DND-41 (cell line): Measurements from ENCODE around the gene TLCD4.

Experiments used
- ATAC-seq: fragments of 200-7000 bp; cut with Tn5 transposase; 3 replicates; pipeline ENCODE4 v1.9.1; 2021; ENCODE audit warnings: low read depth; ENCODE audit not compliant: insufficient read depth
- DNase-seq: peaks from one replicate; pipeline ENCODE4 v3.0.0-alpha.2; 2020
- H2AFZ ChIP-seq: 2 replicates; pipeline ENCODE4 v1.6.0; 2012; ENCODE audit warnings: low read depth, low read length
- H3K27ac ChIP-seq: 2 replicates; pipeline ENCODE4 v1.5.1; 2012; ENCODE audit warnings: low read length, inconsistent platforms
- H3K27me3 ChIP-seq: fragments of 200-600 bp; sonication (generic); 2 replicates; pipeline ENCODE4 v1.6.0; 2012; ENCODE audit warnings: low read length, mild to moderate bottlenecking, inconsistent platforms; ENCODE audit not compliant: insufficient read depth, poor library complexity
- H3K36me3 ChIP-seq: 2 replicates; pipeline ENCODE4 v1.5.1; 2012; ENCODE audit warnings: low read length, inconsistent platforms; ENCODE audit not compliant: insufficient read depth
- H3K4me1 ChIP-seq: 2 replicates; pipeline ENCODE4 v1.5.1; 2012; ENCODE audit warnings: mild to moderate bottlenecking, low read length; ENCODE audit not compliant: insufficient read depth
- H3K4me2 ChIP-seq: 2 replicates; pipeline ENCODE4 v1.6.0; 2012; ENCODE audit warnings: mild to moderate bottlenecking, moderate library complexity, low read length, inconsistent platforms; ENCODE audit not compliant: insufficient read depth
- H3K4me3 ChIP-seq, 2 experiments: fragments of 200-600 bp in 1 of 2; shearing (Covaris generic) in 1 of 2; 2 replicates each; pipeline ENCODE4 v1.5.1; 2012 to 2016; ENCODE audit warnings: inconsistent platforms in 2 of 2, low read length in 2 of 2, mild to moderate bottlenecking in 2 of 2, low read depth in 1 of 2, moderate library complexity in 1 of 2
- H3K79me2 ChIP-seq: 2 replicates; pipeline ENCODE4 v1.6.0; 2012; ENCODE audit warnings: low read length, inconsistent platforms; ENCODE audit not compliant: insufficient read depth
- H3K9ac ChIP-seq: 2 replicates; pipeline ENCODE4 v1.6.0; 2012; ENCODE audit warnings: low read depth, mild to moderate bottlenecking, inconsistent platforms, low read length, moderate library complexity
- H3K9me3 ChIP-seq: 2 replicates; pipeline ENCODE4 v1.5.1; 2012; ENCODE audit warnings: low read length, moderate library complexity, mild to moderate bottlenecking, inconsistent platforms; ENCODE audit not compliant: insufficient read depth, severe bottlenecking
- H4K20me1 ChIP-seq: 2 replicates; pipeline ENCODE4 v1.6.0; 2012; ENCODE audit warnings: low read length; ENCODE audit not compliant: insufficient read depth
- EZH2 ChIP-seq: IDR thresholded peaks from 3 replicates; pipeline ENCODE4 v1.6.1; 2012; ENCODE audit warnings: borderline replicate concordance, low read depth, mild to moderate bottlenecking, moderate library complexity, low read length, inconsistent platforms; ENCODE audit not compliant: severe bottlenecking
- TF ChIP-seq, protein P1 (sequence below): IDR thresholded peaks from 2 replicates; pipeline ENCODE4 v1.5.1; 2012; ENCODE audit warnings: borderline replicate concordance, low read length, moderate library complexity, mild to moderate bottlenecking; ENCODE audit not compliant: poor library complexity, severe bottlenecking; ENCODE audit errors: extremely low read depth

The TLCD4 gene

DNA sequence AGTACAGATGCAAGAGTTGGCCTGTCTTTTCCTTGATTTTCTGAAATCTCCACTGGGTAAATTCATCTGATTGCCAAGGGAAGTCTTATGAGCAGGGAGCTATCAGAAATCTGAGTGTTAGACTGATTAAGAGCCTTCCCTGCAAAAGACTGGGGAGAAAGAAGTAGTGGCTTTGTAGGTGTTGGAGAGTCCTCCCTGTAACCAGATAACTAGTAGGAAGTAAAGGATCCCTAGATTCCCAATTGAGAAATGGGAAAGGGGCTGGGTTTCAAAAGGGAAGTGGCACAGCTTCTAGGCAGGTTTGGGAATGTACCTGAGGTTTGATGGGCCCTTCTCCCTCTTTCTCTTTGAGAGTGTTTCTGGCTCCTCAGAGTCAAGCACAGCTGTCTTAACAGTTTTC is 2.1 kb downstream of the TLCD4 start:
- TF ChIP-seq, protein P1, sequence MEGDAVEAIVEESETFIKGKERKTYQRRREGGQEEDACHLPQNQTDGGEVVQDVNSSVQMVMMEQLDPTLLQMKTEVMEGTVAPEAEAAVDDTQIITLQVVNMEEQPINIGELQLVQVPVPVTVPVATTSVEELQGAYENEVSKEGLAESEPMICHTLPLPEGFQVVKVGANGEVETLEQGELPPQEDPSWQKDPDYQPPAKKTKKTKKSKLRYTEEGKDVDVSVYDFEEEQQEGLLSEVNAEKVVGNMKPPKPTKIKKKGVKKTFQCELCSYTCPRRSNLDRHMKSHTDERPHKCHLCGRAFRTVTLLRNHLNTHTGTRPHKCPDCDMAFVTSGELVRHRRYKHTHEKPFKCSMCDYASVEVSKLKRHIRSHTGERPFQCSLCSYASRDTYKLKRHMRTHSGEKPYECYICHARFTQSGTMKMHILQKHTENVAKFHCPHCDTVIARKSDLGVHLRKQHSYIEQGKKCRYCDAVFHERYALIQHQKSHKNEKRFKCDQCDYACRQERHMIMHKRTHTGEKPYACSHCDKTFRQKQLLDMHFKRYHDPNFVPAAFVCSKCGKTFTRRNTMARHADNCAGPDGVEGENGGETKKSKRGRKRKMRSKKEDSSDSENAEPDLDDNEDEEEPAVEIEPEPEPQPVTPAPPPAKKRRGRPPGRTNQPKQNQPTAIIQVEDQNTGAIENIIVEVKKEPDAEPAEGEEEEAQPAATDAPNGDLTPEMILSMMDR = no peak
- no peak for TF ChIP-seq EZH2
- no peak for DNase-seq
- Histone ChIP-seq H4K20me1 (no peaks in the 10 kb centered on the region), H3K4me3 (no peak overlapping the region), H3K79me2 (no peaks in the 10 kb centered on the region), H3K4me2 (no peak overlapping the region), H3K9me3 (no peaks in the 10 kb centered on the region), H2AFZ (no peak overlapping the region), H3K27me3 (no peaks in the 10 kb centered on the region), H3K4me1 (no peaks in the 10 kb centered on the region), H3K27ac (no peak overlapping the region), H3K9ac (no peak overlapping the region), H3K36me3 (no peaks in the 10 kb centered on the region)
- no peak for ATAC-seq

DNA sequence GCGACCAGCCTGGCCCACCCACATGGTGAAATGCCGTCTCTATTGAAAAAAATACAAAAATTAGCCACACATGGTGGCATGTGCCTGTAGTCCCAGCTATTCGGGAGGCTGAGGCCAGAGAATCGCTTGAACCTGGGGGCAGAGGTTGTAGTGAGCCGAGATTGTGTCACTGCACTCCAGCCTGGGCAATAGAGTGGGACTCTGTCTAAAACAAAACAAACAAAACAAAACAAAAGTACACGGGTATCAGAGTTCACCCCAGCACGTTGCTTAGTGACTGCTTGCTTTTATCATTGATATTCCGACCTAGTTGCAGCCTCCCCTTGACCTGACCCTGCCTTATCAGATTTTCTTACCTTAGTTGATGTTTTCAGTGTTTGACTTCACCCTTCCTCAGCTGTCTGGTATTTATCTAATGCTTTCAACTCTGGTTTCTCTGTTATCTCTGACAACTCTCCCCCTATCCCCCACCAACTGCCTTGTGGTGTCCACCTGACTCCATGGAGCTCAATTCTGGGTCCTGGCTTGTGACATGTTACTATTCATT is 5.1 kb downstream of the TLCD4 start:
- H3K4me1 ChIP-seq = no peaks in the 10 kb centered on the region
- no peak overlapping the region for H3K4me3 ChIP-seq
- no peak for ATAC-seq
- H3K9me3 ChIP-seq = no peaks in the 10 kb centered on the region
- peaks cover 2% of the 10 kb centered on the region for H3K27me3 ChIP-seq
- no peak overlapping the region for H3K4me2 ChIP-seq
- no peaks in the 10 kb centered on the region for H4K20me1 ChIP-seq
- TF ChIP-seq, protein P1 = no peak
- no peaks in the 10 kb centered on the region for H3K36me3 ChIP-seq
- H2AFZ ChIP-seq = no peak overlapping the region
- DNase-seq = no peak
- no peak overlapping the region for H3K9ac ChIP-seq
- H3K27ac ChIP-seq = no peak overlapping the region
- H3K79me2 ChIP-seq = no peaks in the 10 kb centered on the region

DNA sequence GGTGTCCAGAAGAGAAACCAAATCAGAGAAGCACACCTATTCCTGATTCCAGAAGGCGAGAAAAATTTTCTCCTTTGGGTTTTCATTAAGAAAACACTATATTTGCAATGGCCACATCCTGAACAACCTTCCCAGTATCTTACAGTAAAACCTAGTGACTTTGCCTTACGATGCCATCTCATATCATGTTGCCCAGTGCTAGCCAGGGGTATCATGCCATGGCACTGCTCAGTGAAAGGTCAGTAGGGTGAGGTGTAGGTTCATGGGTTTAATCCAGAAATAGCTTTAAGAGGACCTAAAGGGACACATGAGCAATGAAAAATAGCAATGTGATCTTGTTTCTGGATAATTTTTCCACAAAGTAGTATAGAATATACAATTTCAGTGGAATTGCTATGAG is 7.2 kb downstream of the TLCD4 start:
- Histone ChIP-seq H3K4me3 (no peak overlapping the region), H3K27ac (no peak overlapping the region), H3K4me2 (no peak overlapping the region), H3K36me3 (no peaks in the 10 kb centered on the region), H3K79me2 (no peaks in the 10 kb centered on the region), H3K4me1 (no peaks in the 10 kb centered on the region), H3K27me3 (peaks cover 4% of the 10 kb centered on the region), H3K9ac (no peak overlapping the region), H2AFZ (no peak overlapping the region), H4K20me1 (no peaks in the 10 kb centered on the region), H3K9me3 (no peaks in the 10 kb centered on the region)
- TF ChIP-seq EZH2 = no peak
- TF ChIP-seq, protein P1 = no peak
- ATAC-seq (no peak), DNase-seq (no peak)

DNA sequence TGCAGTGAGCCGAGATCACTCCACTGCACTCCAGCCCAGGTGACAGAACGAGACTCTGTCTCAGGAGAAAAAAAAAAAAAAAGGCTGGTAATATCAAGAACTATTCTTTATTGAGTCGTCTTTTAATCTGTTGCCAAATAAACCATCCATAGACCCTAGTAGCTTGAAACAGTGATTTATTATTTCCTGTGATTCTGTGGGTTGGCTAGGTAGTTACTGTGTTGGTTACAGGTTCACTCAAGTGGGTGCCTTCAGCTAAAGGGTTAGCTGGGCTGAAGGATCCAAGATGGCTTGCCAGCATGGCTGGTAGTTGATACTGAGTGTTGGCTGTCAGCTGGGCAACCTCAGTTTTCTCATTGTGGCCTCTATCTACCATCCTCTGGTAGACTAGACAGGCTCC is 9.2 kb downstream of the TLCD4 start:
- no peak overlapping the region for H3K27ac ChIP-seq
- peaks cover 8% of the 10 kb centered on the region for H3K27me3 ChIP-seq
- no peaks in the 10 kb centered on the region for H3K4me1 ChIP-seq
- H3K9ac ChIP-seq = no peak overlapping the region
- no peak for DNase-seq
- no peaks in the 10 kb centered on the region for H3K9me3 ChIP-seq
- no peaks in the 10 kb centered on the region for H3K79me2 ChIP-seq
- H2AFZ ChIP-seq = no peak overlapping the region
- H3K36me3 ChIP-seq = no peaks in the 10 kb centered on the region
- H3K4me2 ChIP-seq = no peak overlapping the region
- ATAC-seq = no peak
- H3K4me3 ChIP-seq = no peak overlapping the region
- H4K20me1 ChIP-seq = no peaks in the 10 kb centered on the region
- TF ChIP-seq, protein P1 = no peak
- TF ChIP-seq EZH2 = no peak
